ENCODE measurements around the gene RBCK1. TPM values are rescaled to one million over a fixed set of nuclear protein-coding genes. Genes with fewer than 3 reads are reported as not detected.
"Not testable (repeated sequence)": the region's sequence is repeated elsewhere in the genome, so short reads cannot be mapped to it uniquely, and the experiment has no call there.

The RBCK1 gene
- total RNA-seq, 1 donor from 2014 or later = 128 TPM

- DNase-seq = no peak
- Mint-ChIP-seq H3K4me1 (peaks cover 30% of the 10 kb centered on the region), H3K4me3 (peak overlapping the region; percentile 85), H3K27me3 (no peaks in the 10 kb centered on the region), H3K27ac (peak overlapping the region; percentile 85), H3K9me3 (no peaks in the 10 kb centered on the region), H3K36me3 (ENCODE audit: low read depth) (peaks cover 22% of the 10 kb centered on the region)
- intact Hi-C loops (cut with micrococcal nuclease) = loop anchor here (2.0 kb wide), 2 partner anchors 26 to 50 kb away; partner anchors contain the start of gene RBCK1
Observed at GRCh38 chr20:382291-383115, 25.6 kb upstream of the RBCK1 start.

DNA sequence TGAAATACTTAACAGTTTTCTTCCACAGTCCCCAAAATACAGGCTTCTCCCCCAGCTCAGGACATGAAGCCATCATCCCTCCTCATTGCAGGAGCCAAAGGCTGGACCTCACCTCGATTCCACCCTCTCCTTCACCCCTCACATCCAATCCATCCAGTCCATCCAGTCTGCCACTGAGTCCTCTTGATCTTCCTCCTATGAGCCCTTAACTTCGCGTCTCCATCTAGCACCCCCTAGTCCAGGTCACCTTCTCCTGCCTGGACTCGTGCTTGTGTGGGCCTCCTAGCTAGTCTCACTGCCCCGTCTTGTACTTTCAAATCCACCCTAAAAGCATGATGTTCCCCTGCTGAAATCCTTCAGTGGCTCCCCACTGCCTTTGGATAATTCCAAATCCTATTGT lies 24.2 kb upstream of the RBCK1 start:
- DNase-seq = no peak
- H3K27ac Mint-ChIP-seq = no peak overlapping the region
- intact Hi-C loops (cut with micrococcal nuclease) = loop anchor here (2.0 kb wide), 2 partner anchors 25 to 49 kb away; partner anchors contain the start of gene RBCK1
- H3K4me3 Mint-ChIP-seq = peak overlapping the region; percentile 2
- H3K4me1 Mint-ChIP-seq = peaks cover 30% of the 10 kb centered on the region
- no peaks in the 10 kb centered on the region for H3K9me3 Mint-ChIP-seq
- H3K36me3 Mint-ChIP-seq (ENCODE audit: low read depth) = peaks cover 36% of the 10 kb centered on the region
- H3K27me3 Mint-ChIP-seq = no peaks in the 10 kb centered on the region

- peaks cover 28% of the 10 kb centered on the region for H3K4me1 Mint-ChIP-seq
- peaks cover 40% of the 10 kb centered on the region for H3K36me3 Mint-ChIP-seq (ENCODE audit: low read depth)
- H3K27ac Mint-ChIP-seq = peak overlapping the region; percentile 12
- H3K27me3 Mint-ChIP-seq = no peaks in the 10 kb centered on the region
- no peak for DNase-seq
- H3K4me3 Mint-ChIP-seq = no peak overlapping the region
- intact Hi-C loops (cut with micrococcal nuclease) = no loop called here
- no peaks in the 10 kb centered on the region for H3K9me3 Mint-ChIP-seq
Observed at GRCh38 chr20:384723-385122, 23.4 kb upstream of the RBCK1 start.

DNA sequence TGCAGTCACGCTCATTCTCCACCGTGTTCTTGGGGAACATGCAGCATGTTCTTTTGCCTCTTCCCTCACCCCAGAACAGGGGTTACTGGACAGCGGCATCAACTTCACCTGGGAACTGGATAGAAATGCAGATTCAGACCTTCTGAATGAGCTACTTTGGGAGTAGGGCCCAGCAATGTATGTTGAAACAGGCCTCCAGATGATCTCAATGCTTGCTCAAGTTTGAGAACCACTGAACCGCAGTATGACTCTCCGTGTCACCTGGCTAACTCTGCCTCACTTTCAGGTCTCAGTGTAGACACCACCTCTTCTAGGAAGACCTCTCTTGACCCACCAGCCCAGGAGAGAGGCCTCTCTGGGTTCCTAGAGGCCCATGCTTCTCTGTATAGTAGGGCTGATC lies 22.7 kb upstream of the RBCK1 start:
- Mint-ChIP-seq H3K27me3 (no peaks in the 10 kb centered on the region), H3K4me1 (peaks cover 26% of the 10 kb centered on the region), H3K27ac (no peak overlapping the region), H3K4me3 (no peak overlapping the region), H3K36me3 (ENCODE audit: low read depth) (peaks cover 43% of the 10 kb centered on the region), H3K9me3 (no peaks in the 10 kb centered on the region)
- no peak for DNase-seq
- intact Hi-C loops (cut with micrococcal nuclease) = no loop called here

GRCh38 chr20:386634-387033 lies 21.5 kb upstream of the RBCK1 start:
- H3K36me3 Mint-ChIP-seq (ENCODE audit: low read depth) = peaks cover 49% of the 10 kb centered on the region
- intact Hi-C loops (cut with micrococcal nuclease); DNase-seq; H3K9me3 Mint-ChIP-seq; H3K27me3 Mint-ChIP-seq; H3K27ac Mint-ChIP-seq; H3K4me3 Mint-ChIP-seq: not testable (repeated sequence)
- H3K4me1 Mint-ChIP-seq = peaks cover 26% of the 10 kb centered on the region

DNA sequence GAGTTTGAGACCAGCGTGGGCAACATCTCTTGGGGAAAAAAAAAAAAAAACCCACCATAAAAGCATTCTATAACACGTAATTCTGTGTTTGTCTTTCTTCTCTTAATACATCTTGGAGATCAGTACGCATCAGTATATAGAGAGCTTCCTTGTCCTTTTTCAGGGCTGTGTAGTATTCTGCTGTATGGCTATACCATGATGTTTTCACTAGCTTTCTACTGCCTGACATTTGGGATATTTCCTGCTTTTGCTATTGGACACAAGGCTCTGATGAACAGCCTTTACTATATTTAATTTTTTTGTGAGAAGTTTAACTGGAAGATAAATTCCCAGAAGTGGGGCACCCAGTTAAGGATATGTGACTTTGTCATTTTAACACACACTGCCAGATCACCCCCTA lies 20.6 kb upstream of the RBCK1 start:
- Mint-ChIP-seq H3K4me1 (peaks cover 20% of the 10 kb centered on the region), H3K36me3 (ENCODE audit: low read depth) (peaks cover 58% of the 10 kb centered on the region), H3K27me3 (no peaks in the 10 kb centered on the region), H3K4me3 (no peak overlapping the region), H3K27ac (no peak overlapping the region), H3K9me3 (no peaks in the 10 kb centered on the region)
- no peak for DNase-seq
- intact Hi-C loops (cut with micrococcal nuclease) = no loop called here

DNA sequence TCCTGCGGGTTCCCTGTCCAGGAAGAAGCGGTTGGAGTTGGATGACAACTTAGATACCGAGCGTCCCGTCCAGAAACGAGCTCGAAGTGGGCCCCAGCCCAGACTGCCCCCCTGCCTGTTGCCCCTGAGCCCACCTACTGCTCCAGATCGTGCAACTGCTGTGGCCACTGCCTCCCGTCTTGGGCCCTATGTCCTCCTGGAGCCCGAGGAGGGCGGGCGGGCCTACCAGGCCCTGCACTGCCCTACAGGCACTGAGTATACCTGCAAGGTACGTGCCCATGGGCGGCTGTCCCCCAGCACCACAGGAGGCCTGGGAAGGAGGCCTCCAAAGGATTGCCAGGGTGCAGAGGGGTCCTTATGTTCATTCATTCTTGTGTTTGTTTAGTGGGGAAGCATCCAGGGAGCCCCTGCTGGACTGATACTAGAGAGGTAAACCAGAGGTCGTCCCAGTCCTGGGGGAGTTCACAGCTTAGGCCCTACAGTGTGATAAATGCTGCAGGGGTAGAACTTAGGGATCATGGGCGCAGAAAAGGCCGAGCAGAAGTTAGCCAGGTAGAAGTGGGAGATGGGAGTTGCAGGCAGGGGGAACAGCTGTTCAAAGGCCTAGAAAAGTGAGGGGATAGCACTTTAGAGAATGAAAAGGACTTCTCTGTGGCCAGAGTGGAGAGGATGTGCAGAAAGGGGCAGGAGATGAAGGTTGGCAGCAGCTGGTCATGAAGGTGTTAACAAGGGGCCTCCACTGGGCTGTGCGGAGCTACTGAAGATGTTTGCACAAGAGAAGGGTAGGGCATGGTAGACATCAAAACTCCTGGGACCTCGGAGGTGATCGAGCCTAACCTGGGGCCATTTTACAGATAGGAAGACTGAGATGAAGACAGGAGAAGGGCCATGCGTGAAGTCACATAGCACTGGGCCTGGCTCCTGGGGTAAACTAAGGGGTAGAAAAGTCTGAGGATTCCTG lies 19.8 kb upstream of the RBCK1 start:
- intact Hi-C loops (cut with micrococcal nuclease) = no loop called here
- H3K27me3 Mint-ChIP-seq = no peaks in the 10 kb centered on the region
- H3K4me3 Mint-ChIP-seq = no peak overlapping the region
- no peak overlapping the region for H3K27ac Mint-ChIP-seq
- H3K36me3 Mint-ChIP-seq (ENCODE audit: low read depth) = peaks cover 63% of the 10 kb centered on the region
- DNase-seq = no peak
- H3K9me3 Mint-ChIP-seq = no peaks in the 10 kb centered on the region
- H3K4me1 Mint-ChIP-seq = peaks cover 14% of the 10 kb centered on the region

GRCh38 chr20:389220-389619 lies 18.9 kb upstream of the RBCK1 start:
- Mint-ChIP-seq H3K4me1 (peaks cover 8% of the 10 kb centered on the region), H3K27me3 (no peaks in the 10 kb centered on the region), H3K9me3 (no peaks in the 10 kb centered on the region), H3K27ac (no peak overlapping the region), H3K36me3 (ENCODE audit: low read depth) (peaks cover 63% of the 10 kb centered on the region), H3K4me3 (no peak overlapping the region)
- intact Hi-C loops (cut with micrococcal nuclease) = no loop called here
- DNase-seq = no peak

DNA sequence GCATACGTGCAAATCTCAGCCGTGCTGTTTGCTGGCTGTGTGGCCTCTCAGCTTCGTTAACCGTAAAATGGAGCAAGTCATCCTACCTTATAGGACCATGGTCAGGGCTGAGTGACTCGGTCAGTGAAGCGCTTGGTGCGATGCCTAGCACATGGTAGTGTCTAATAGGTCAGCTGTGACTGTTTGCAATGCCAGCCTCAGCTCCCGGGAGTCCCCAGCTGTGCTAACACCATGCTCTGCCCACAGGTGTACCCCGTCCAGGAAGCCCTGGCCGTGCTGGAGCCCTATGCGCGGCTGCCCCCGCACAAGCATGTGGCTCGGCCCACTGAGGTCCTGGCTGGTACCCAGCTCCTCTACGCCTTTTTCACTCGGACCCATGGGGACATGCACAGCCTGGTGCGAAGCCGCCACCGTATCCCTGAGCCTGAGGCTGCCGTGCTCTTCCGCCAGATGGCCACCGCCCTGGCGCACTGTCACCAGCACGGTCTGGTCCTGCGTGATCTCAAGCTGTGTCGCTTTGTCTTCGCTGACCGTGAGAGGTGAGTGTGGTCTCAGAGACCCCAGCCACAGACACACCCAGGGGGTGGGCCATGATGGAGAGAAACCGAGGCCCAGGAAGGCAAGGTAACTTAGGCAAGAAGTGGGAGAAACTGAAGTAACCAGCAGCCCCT lies 16.9 kb upstream of the RBCK1 start:
- H3K9me3 Mint-ChIP-seq = no peaks in the 10 kb centered on the region
- peaks cover 60% of the 10 kb centered on the region for H3K36me3 Mint-ChIP-seq (ENCODE audit: low read depth)
- H3K27me3 Mint-ChIP-seq = no peaks in the 10 kb centered on the region
- no peak for DNase-seq
- no peak overlapping the region for H3K4me3 Mint-ChIP-seq
- no peak overlapping the region for H3K27ac Mint-ChIP-seq
- no peaks in the 10 kb centered on the region for H3K4me1 Mint-ChIP-seq
- intact Hi-C loops (cut with micrococcal nuclease) = no loop called here

- H3K4me3 Mint-ChIP-seq; DNase-seq; H3K9me3 Mint-ChIP-seq; H3K4me1 Mint-ChIP-seq; H3K27ac Mint-ChIP-seq; intact Hi-C loops (cut with micrococcal nuclease); H3K27me3 Mint-ChIP-seq: not testable (repeated sequence)
- H3K36me3 Mint-ChIP-seq (ENCODE audit: low read depth) = peaks cover 58% of the 10 kb centered on the region
Observed at GRCh38 chr20:393296-393695, 14.8 kb upstream of the RBCK1 start.

- intact Hi-C loops (cut with micrococcal nuclease) = no loop called here
- no peaks in the 10 kb centered on the region for H3K9me3 Mint-ChIP-seq
- H3K27me3 Mint-ChIP-seq = no peaks in the 10 kb centered on the region
- H3K36me3 Mint-ChIP-seq (ENCODE audit: low read depth) = peaks cover 45% of the 10 kb centered on the region
- no peak overlapping the region for H3K4me3 Mint-ChIP-seq
- no peak overlapping the region for H3K27ac Mint-ChIP-seq
- DNase-seq = no peak
- peaks cover 9% of the 10 kb centered on the region for H3K4me1 Mint-ChIP-seq
Observed at GRCh38 chr20:396252-396618, 11.9 kb upstream of the RBCK1 start.

DNA sequence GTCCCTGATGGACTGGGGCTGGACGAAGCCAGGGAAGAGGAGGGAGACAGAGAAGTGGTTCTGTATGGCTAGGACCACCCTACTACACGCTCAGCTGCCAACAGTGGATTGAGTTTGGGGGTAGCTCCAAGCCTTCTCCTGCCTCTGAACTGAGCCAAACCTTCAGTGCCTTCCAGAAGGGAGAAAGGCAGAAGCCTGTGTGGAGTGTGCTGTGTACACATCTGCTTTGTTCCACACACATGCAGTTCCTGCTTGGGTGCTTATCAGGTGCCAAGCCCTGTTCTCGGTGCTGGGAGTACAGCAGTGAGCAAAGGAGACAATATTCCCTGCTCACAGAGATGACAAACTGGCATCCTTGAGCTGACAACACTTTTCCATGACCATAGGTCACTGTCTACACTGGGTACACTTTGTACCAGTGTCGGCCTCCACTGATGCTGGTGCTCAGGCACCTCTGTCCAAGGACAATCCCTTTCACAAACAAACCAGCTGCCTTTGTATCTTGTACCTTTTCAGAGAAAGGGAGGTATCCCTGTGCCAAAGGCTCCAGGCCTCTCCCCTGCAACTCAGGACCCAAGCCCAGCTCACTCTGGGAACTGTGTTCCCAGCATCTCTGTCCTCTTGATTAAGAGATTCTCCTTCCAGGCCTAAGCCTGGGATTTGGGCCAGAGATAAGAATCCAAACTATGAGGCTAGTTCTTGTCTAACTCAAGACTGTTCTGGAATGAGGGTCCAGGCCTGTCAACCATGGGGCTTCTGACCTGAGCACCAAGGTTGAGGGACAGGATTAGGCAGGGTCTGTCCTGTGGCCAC lies 11.3 kb upstream of the RBCK1 start:
- intact Hi-C loops (cut with micrococcal nuclease) = no loop called here
- no peaks in the 10 kb centered on the region for H3K27me3 Mint-ChIP-seq
- peaks cover 12% of the 10 kb centered on the region for H3K4me1 Mint-ChIP-seq
- no peaks in the 10 kb centered on the region for H3K9me3 Mint-ChIP-seq
- H3K4me3 Mint-ChIP-seq = no peak overlapping the region
- no peak for DNase-seq
- H3K27ac Mint-ChIP-seq = no peak overlapping the region
- H3K36me3 Mint-ChIP-seq (ENCODE audit: low read depth) = peaks cover 42% of the 10 kb centered on the region

All from activated CD4-positive, alpha-beta T cell treated with anti-CD3 and anti-CD28 coated beads, Interleukin-2, amount 10 ng/mL, durations not matched to agents 24 days and 14 days (primary cell).